Astrocyte (in vitro differentiated cells and primary cell): ENCODE measurements around the gene APBB1IP. TPM values are rescaled to one million over a fixed set of nuclear protein-coding genes. Genes with fewer than 3 reads are reported as not detected.

Experiments
- DNase-seq: peaks from one replicate; pipeline ENCODE4 v3.0.0-alpha.2; 2010; ENCODE audit warnings: low read depth
- FAIRE-seq: peaks from 2 replicates; lab custom pipeline; 2011; peaks lifted over from hg19 to GRCh38; lab: Jason Lieb, UNC
- H2AFZ ChIP-seq: 2 replicates; pipeline ENCODE4 v1.6.0; 2012; ENCODE audit warnings: low read depth, low read length, inconsistent platforms
- H3K27ac ChIP-seq: 2 replicates; pipeline ENCODE4 v1.5.1; 2011; ENCODE audit warnings: low read depth, low read length, inconsistent platforms
- H3K27me3 ChIP-seq: 2 replicates; pipeline ENCODE4 v1.6.0; 2011; ENCODE audit warnings: low read length, inconsistent platforms; ENCODE audit not compliant: insufficient read depth
- H3K36me3 ChIP-seq: 2 replicates; pipeline ENCODE4 v1.5.1; 2011; ENCODE audit warnings: low read length, inconsistent platforms; ENCODE audit not compliant: insufficient read depth
- H3K4me1 ChIP-seq: 2 replicates; pipeline ENCODE4 v1.5.1; 2011; ENCODE audit warnings: low read length, inconsistent platforms; ENCODE audit not compliant: insufficient read depth
- H3K4me2 ChIP-seq: 2 replicates; pipeline ENCODE4 v1.6.0; 2012; ENCODE audit warnings: low read length, inconsistent platforms
- H3K4me3 ChIP-seq: 2 replicates; pipeline ENCODE4 v1.5.1; 2011; ENCODE audit warnings: low read depth, mild to moderate bottlenecking, low read length, inconsistent platforms; ENCODE audit not compliant: insufficient read depth
- H3K79me2 ChIP-seq: 2 replicates; pipeline ENCODE4 v1.6.0; 2012; ENCODE audit warnings: mild to moderate bottlenecking, low read length, inconsistent platforms; ENCODE audit not compliant: insufficient read depth
- H3K9ac ChIP-seq: 2 replicates; pipeline ENCODE4 v1.6.0; 2012; ENCODE audit warnings: mild to moderate bottlenecking, low read length, inconsistent platforms
- H3K9me3 ChIP-seq: 2 replicates; pipeline ENCODE4 v1.5.1; 2012; ENCODE audit warnings: low read depth, mild to moderate bottlenecking, low read length, inconsistent platforms; ENCODE audit not compliant: insufficient read depth
- H4K20me1 ChIP-seq: 2 replicates; pipeline ENCODE4 v1.6.0; 2012; ENCODE audit warnings: low read length, inconsistent platforms; ENCODE audit not compliant: insufficient read depth
- H3K27ac Mint-ChIP-seq: one replicate; pipeline ENCODE4 v1.8.0; 2021; ENCODE audit warnings: mild to moderate bottlenecking, mixed read lengths; ENCODE audit not compliant: unreplicated experiment
- H3K27me3 Mint-ChIP-seq: one replicate; pipeline ENCODE4 v1.8.0; 2021; ENCODE audit warnings: low read depth, mixed read lengths; ENCODE audit not compliant: unreplicated experiment
- H3K36me3 Mint-ChIP-seq: one replicate; pipeline ENCODE4 v1.8.0; 2021; ENCODE audit warnings: low read depth, mixed read lengths; ENCODE audit not compliant: unreplicated experiment
- H3K4me1 Mint-ChIP-seq: one replicate; pipeline ENCODE4 v1.8.0; 2021; ENCODE audit warnings: low read depth, mixed read lengths; ENCODE audit not compliant: unreplicated experiment
- H3K4me3 Mint-ChIP-seq: one replicate; pipeline ENCODE4 v1.8.0; 2021; ENCODE audit warnings: mild to moderate bottlenecking, moderate library complexity, mixed read lengths; ENCODE audit not compliant: unreplicated experiment
- H3K9me3 Mint-ChIP-seq: one replicate; pipeline ENCODE4 v1.8.0; 2021; ENCODE audit warnings: mild to moderate bottlenecking, mixed read lengths; ENCODE audit not compliant: unreplicated experiment
- EZH2 ChIP-seq: IDR thresholded peaks from 2 replicates; pipeline ENCODE4 v1.6.1; 2012; ENCODE audit warnings: mild to moderate bottlenecking, low read length, inconsistent platforms; ENCODE audit not compliant: insufficient read depth
- total RNA-seq: library from RNA; stranded (reverse); gene quantifications from 2 replicates; pipeline ENCODE4 v1.2.1, GENCODE V29; 2021
- TF ChIP-seq, protein P1 (sequence below): IDR thresholded peaks from 2 replicates; pipeline ENCODE4 v1.5.1; 2011; ENCODE audit warnings: low read depth, mild to moderate bottlenecking, inconsistent platforms, low read length, moderate library complexity; ENCODE audit not compliant: insufficient read depth

APBB1IP gene
- total RNA-seq, 1 donor from 2014 or later = 0.23 TPM

- FAIRE-seq = peak; percentile 37
- Histone ChIP-seq H3K4me3 (peak overlapping the region; percentile 45), H3K36me3 (no peaks in the 10 kb centered on the region), H2AFZ (peak overlapping the region; percentile 54), H3K4me2 (peak overlapping the region; percentile 79), H3K4me1 (no peaks in the 10 kb centered on the region), H3K79me2 (no peaks in the 10 kb centered on the region), H3K27ac (peak overlapping the region; percentile 40), H3K9ac (peak overlapping the region; percentile 64), H3K9me3 (no peaks in the 10 kb centered on the region), H3K27me3 (no peaks in the 10 kb centered on the region), H4K20me1 (no peaks in the 10 kb centered on the region)
- TF ChIP-seq, protein P1, sequence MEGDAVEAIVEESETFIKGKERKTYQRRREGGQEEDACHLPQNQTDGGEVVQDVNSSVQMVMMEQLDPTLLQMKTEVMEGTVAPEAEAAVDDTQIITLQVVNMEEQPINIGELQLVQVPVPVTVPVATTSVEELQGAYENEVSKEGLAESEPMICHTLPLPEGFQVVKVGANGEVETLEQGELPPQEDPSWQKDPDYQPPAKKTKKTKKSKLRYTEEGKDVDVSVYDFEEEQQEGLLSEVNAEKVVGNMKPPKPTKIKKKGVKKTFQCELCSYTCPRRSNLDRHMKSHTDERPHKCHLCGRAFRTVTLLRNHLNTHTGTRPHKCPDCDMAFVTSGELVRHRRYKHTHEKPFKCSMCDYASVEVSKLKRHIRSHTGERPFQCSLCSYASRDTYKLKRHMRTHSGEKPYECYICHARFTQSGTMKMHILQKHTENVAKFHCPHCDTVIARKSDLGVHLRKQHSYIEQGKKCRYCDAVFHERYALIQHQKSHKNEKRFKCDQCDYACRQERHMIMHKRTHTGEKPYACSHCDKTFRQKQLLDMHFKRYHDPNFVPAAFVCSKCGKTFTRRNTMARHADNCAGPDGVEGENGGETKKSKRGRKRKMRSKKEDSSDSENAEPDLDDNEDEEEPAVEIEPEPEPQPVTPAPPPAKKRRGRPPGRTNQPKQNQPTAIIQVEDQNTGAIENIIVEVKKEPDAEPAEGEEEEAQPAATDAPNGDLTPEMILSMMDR = peak; percentile 94
- no peak for TF ChIP-seq EZH2
- Mint-ChIP-seq H3K9me3 (peaks cover 6% of the 10 kb centered on the region), H3K36me3 (no peaks in the 10 kb centered on the region), H3K27ac (peak overlapping the region; percentile 82), H3K4me3 (peak overlapping the region; percentile 37), H3K4me1 (peaks cover 9% of the 10 kb centered on the region), H3K27me3 (no peaks in the 10 kb centered on the region)
- peak; percentile 39 for DNase-seq
These were observed 118.9 kb downstream of the APBB1IP start for GRCh38 chr10:26556748-26557640.

GRCh38 chr10:26557641-26558014, 119.5 kb downstream of the APBB1IP start:
- DNase-seq (peak; percentile 61), FAIRE-seq (no peak)
- no peaks in the 10 kb centered on the region for H3K27me3 ChIP-seq
- Mint-ChIP-seq H3K4me3 (peak overlapping the region; percentile 37), H3K9me3 (peaks cover 4% of the 10 kb centered on the region), H3K27ac (peak overlapping the region; percentile 82), H3K27me3 (no peaks in the 10 kb centered on the region), H3K36me3 (no peaks in the 10 kb centered on the region), H3K4me1 (peaks cover 9% of the 10 kb centered on the region)
- H2AFZ ChIP-seq = peak overlapping the region; percentile 54
- H3K9ac ChIP-seq = peak overlapping the region; percentile 64
- H3K4me2 ChIP-seq = peak overlapping the region; percentile 79
- H3K36me3 ChIP-seq = no peaks in the 10 kb centered on the region
- no peaks in the 10 kb centered on the region for H3K79me2 ChIP-seq
- H3K4me3 ChIP-seq = peak overlapping the region; percentile 45
- H3K9me3 ChIP-seq = no peaks in the 10 kb centered on the region
- no peaks in the 10 kb centered on the region for H4K20me1 ChIP-seq
- H3K27ac ChIP-seq = peak overlapping the region; percentile 40
- TF ChIP-seq EZH2 = no peak
- TF ChIP-seq, protein P1 = no peak
- no peaks in the 10 kb centered on the region for H3K4me1 ChIP-seq
